HG03039 (cell line): Measurements from ENCODE around the gene LCOR.
"Not testable (repeated sequence)": the region's sequence is repeated elsewhere in the genome, so short reads cannot be mapped to it uniquely, and the experiment has no call there.

Experiments used
- ATAC-seq: cut with Tn5 transposase; IDR thresholded peaks from one replicate; pipeline ENCODE4 v1.9.1; 2021; ENCODE audit warnings: mild to moderate bottlenecking, moderate library complexity; ENCODE audit not compliant: unreplicated experiment

The LCOR gene

GRCh38 chr10:96838529-96838928 is 6.4 kb downstream of the LCOR start:
- ATAC-seq, result no peak

DNA sequence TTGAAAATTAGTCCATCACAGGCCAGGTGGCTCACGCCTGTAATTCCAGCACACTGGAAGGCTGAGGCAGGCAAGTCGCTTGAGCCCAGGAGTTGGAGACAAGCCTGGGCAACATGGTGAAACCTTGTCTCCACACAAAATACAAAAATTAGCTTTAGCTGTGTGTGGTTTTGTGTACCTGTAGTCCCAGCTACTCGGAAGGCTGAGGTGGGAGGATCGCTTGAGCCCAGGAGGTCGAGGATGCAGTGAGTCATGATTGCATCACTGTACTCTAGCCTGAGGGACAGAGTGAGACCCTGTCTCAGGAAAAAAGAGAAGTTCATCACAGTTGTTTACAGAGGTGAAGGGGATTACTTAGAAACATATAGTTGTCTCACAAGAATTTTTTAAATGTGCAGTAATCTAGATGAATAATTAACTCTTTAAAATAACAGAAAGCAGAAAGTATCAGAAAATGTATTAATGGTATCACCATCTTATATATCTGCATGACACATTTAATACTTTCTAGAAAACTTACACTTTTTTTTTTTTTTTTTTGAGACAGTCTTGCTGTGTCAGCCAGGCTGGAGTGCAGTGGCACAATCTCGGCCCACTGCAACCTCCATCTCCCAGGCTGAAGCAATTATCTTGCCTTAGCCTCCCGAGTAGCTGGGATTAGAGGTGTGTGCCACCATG is 8.9 kb downstream of the LCOR start:
- no peak for ATAC-seq

- ATAC-seq, result no peak
Measured at GRCh38 chr10:96842896-96843723, 11.0 kb downstream of the LCOR start.

DNA sequence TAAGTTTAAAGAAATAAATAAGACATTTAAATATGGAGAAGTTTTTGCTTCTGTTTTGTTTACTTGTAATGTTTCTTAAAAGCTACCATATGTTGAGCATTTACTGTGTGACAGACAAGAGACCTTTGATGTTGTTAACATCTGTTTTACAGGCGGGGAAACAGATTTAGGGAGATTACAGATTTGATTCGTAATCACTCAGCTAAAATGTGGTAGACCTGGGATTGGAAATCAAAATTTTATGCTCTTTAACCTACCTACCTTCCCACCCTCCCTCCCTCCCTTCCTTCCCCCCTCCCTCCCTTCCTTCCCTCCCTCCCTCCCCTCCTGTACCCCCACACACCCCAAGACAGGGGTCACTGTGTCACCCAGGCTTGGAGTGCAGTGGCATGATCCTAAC is 11.7 kb downstream of the LCOR start:
- ATAC-seq, result no peak

DNA sequence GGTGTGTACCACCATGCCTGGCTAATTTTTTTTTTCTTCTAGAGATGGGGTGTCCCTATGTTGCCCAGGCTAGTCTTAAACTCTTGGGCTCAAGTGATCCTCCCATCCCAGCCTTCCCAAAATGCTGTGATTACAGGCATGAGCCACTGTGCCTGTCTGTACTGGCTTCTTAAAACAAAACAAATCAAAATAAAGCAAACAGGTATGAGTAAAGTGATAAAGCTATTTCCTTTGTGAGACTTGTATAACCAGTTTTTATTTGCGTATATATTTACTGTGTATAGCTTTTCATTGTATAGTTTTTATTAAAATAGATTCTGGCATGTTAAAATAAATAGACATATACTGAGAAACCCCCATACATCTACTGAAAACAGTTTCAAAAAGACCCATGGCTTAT is 14.3 kb downstream of the LCOR start:
- no peak for ATAC-seq

DNA sequence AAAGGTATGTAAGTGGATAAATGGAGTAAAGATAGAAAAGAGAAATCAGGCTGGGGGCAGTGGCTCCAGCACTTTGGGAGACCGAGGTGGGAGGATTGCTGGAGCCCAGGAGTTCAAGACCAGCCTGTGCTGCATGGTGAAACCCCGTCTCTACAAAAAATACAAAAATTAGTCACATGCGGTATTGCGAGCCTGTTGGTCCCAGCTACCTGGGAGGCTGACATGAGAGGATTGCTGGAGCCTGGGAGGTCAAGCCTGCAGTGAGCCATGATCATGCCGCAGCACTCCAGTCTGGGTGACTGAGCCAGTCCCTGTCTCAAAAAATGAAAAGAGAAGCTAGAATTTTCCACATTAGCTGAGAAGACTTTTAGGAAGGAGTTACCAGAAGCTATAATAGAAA is 14.8 kb downstream of the LCOR start:
- ATAC-seq, result no peak

GRCh38 chr10:96847356-96847755 is 15.3 kb downstream of the LCOR start:
- not testable (repeated sequence) for ATAC-seq

GRCh38 chr10:96850113-96850512 is 18.0 kb downstream of the LCOR start:
- no peak for ATAC-seq

DNA sequence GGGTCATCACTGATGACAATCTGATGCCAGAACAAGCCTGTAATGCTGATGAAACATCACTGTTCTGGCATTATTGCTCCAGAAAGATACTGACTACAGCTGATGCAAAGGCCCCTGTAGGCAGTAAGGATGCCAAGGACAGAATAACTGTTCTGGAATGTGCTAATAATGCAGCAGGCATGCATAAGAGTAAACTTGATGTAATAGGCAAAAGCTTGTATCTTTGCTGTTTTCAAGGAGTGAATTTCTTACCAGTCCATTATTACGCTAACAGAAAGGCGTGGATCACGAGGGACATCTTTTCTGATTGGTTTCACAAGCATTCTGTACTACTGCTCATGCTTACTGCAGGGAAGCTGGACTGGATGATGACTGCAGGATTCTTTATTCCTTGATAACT is 18.7 kb downstream of the LCOR start:
- no peak for ATAC-seq

- no peak for ATAC-seq
Measured at GRCh38 chr10:96851281-96851680, 19.2 kb downstream of the LCOR start.

DNA sequence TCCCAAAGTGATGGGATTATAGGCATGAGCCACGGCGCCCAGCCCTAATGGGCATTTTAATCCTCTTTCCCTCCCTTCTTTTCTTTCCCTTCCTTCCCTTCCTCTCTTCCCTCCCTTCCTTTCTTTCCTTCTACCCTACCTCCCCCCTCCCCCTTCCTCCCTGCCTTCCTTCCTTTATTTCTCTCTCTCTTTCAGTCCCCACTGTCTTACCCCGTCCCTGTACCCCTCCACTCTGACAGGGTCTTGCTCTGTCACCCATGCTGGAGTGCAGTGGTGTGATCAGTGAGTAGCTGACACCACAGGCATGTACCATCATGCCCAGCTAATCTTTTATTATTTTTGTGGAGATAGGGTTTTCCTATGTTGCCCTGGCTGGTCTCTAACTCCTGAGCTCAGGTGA is 24.2 kb downstream of the LCOR start:
- no peak for ATAC-seq

DNA sequence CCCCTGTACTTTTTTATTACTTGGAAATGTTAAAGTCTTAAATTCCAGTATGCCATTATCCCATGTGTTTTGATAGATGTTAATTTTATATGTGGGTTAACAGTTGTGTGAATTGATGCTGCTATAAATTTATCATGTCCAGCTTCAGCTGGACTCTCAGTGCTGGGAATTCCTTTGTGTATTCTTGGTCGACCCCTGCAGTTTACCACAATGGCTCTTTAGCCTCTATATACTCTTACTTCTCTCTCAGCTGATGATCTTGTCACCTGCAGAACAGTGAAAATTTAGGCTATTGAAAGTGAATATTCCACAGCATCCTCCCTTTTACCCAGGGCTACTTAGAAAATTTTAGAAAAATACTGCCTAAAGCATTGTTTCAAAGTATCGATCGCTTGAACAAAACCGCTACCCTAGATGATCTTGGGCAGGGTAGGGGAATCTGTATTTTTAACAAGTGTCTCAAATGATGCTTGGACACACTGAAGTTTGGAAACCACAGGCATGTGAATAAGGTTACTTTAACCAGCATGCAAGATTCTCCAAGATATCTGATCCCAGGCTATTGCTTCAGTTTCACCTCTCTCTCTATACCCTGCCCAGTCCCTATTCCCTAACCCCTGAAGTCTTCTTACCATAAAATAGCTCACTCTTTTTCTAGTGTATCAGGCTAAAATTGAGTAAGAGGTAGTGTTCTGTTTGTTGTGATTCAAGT is 25.4 kb downstream of the LCOR start:
- no peak for ATAC-seq

- ATAC-seq, result no peak
Measured at GRCh38 chr10:96858038-96858705, 26.1 kb downstream of the LCOR start.

- no peak for ATAC-seq
Measured at GRCh38 chr10:96858706-96859050, 26.6 kb downstream of the LCOR start.

- ATAC-seq, result no peak
Measured at GRCh38 chr10:96860631-96861277, 28.7 kb downstream of the LCOR start.

DNA sequence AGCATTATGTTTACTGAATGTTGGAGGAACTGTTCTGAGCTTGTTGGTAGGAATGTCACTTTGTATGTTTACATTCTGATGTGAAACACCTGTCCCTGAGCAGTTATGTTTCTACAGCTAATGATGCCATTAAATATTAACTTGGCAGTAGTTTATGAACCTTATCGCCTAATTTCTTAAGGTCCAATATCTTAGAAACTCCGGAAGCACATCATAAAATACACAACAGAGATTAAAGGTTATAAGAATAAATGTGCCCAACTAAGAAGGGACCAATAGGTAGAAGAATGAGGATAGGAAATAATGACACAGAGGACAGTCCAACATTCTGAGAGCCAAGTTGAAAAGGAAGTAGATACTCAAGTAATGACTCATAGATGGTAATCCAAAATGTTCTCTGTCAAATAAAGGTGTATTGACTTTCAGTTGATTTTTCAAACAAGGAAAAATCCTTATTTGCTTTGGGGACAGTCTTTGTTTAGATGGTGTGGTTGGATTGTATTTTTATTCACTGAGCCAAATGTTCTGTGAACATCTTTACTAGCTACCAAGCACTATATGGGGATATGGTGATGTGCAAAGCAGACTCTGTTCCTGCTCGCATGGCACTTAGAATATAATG is 31.9 kb downstream of the LCOR start:
- no peak for ATAC-seq

GRCh38 chr10:96873086-96873485 is 41.0 kb downstream of the LCOR start:
- no peak for ATAC-seq

- ATAC-seq, result no peak
Measured at GRCh38 chr10:96873756-96874467, 41.8 kb downstream of the LCOR start.

DNA sequence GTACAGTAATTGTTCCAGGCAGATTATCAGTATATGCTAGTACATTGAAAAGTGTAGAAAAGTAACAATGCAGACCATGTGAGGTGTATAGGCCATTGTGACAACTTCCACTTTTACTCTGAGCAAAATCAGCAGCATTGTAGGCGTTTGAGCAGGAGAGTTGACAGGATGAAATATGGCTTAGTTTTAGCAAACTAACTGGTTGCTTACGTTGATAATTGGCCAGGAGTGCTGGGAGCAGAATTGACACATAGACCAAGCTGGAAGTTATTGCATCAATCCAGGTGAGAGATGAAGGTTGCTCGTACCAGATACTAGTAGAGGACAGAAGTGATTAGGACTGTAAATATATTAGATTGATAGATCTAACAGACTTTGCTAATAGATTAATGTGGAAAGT is 46.0 kb downstream of the LCOR start:
- ATAC-seq, result no peak

DNA sequence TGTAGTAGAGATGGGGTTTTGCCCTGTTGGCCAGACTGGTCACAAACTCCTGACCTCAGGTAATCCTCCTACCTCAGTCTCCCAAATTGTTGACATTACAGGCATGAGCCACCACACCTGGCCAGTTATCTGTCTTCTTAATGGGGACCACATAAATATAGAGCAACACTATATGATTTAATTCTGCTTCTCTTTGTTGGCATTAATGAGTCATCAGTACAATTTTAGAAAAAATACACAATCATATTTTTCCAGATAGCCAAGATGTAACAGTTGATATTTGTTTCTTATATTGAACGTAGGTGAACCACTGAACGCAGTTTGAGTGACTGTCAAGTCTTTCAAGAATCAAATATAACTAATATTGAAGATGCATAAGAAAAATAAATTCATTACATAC is 48.5 kb downstream of the LCOR start:
- ATAC-seq, result no peak
